HepG2 (cell line): ENCODE results near the gene TUBA4B. TPM values are rescaled to one million over a fixed set of nuclear protein-coding genes. Genes with fewer than 3 reads are reported as not detected.

Source experiments
- KDM5A ChIP-seq: fragments of 200-600 bp; sonication (generic); IDR thresholded peaks from 2 replicates; pipeline ENCODE4 v1.7.0; 2018; ENCODE audit warnings: antibody characterized with exemption, mild to moderate bottlenecking, low read length, borderline replicate concordance
- KLF16 ChIP-seq, 2 experiments: sonication (generic) in 1 of 2; formaldehyde crosslinking in 1 of 2; IDR thresholded peaks; 2 replicates each; pipeline versions ENCODE4 v1.6.1 to v1.8.0; 2016 to 2023; ENCODE audit warnings: missing genetic modification reagents in 2 of 2, missing compliant biosample characterization in 1 of 2
- MAFF ChIP-seq: IDR thresholded peaks from 2 replicates; pipeline ENCODE4 v1.6.1; 2011; ENCODE audit warnings: low read depth, low read length, improper control_type of control experiment
- NFATC3 ChIP-seq: sonication (generic); formaldehyde crosslinking; IDR thresholded peaks from 2 replicates; pipeline ENCODE4 v1.5.1; 2020; ENCODE audit warnings: mild to moderate bottlenecking, missing genetic modification reagents
- POLR2A ChIP-seq, 2 experiments: IDR thresholded peaks; 2 replicates each; pipeline ENCODE4 v1.6.1; 2011; ENCODE audit warnings: low read depth in 2 of 2, low read length in 2 of 2, mild to moderate bottlenecking in 1 of 2, moderate library complexity in 1 of 2; ENCODE audit not compliant: insufficient read depth in 1 of 2
- RFXAP ChIP-seq: sonication (generic); formaldehyde crosslinking; IDR thresholded peaks from 2 replicates; pipeline ENCODE4 v1.4.0; 2020; ENCODE audit warnings: missing genetic modification reagents, borderline replicate concordance
- TCF12 ChIP-seq, 2 experiments: fragments of 450-650 bp in 1 of 2; sonication (generic) in 1 of 2; formaldehyde crosslinking in 1 of 2; IDR thresholded peaks; 2 replicates each; pipeline versions ENCODE4 v1.6.1 to v1.8.0; 2017 to 2022; ENCODE audit warnings: antibody characterized with exemption in 1 of 2, mild to moderate bottlenecking in 1 of 2, missing genetic modification reagents in 1 of 2, moderate library complexity in 1 of 2
- ZFY ChIP-seq: sonication (generic); formaldehyde crosslinking; IDR thresholded peaks from 2 replicates; pipeline ENCODE4 v1.4.0; 2020; ENCODE audit warnings: missing genetic modification reagents
- ZNF577 ChIP-seq: sonication (generic); formaldehyde crosslinking; IDR thresholded peaks from 2 replicates; pipeline ENCODE4 v1.4.0; 2020; ENCODE audit warnings: mild to moderate bottlenecking, low read depth, missing genetic modification reagents, borderline replicate concordance
- ZSCAN21 ChIP-seq: sonication (generic); formaldehyde crosslinking; IDR thresholded peaks from 2 replicates; pipeline ENCODE4 v1.8.0; 2022; ENCODE audit warnings: mild to moderate bottlenecking, missing genetic modification reagents, moderate library complexity, borderline replicate concordance
- polyA plus RNA-seq, 8 experiments: library from polyadenylated mRNA; depleted of rRNA in 3 of 8; stranded (reverse) in 7 of 8; unstranded in 1 of 8; fragments of >200 nt; fragmentation: Illumina TruSeq in 4 of 8; extraction: Trizol in 4 of 8; gene quantifications; 2 replicates each; pipeline versions ENCODE4 v1.2.1 to v1.2.3, GENCODE V29; 2011 to 2016; ENCODE audit warnings: low read depth in 4 of 8, missing spikeins in 1 of 8, mixed read lengths in 1 of 8; ENCODE audit not compliant: insufficient read depth in 1 of 8
- total RNA-seq, 5 experiments: library from RNA; depleted of rRNA; stranded (reverse); fragments of >200 nt; fragmentation: Illumina TruSeq; extraction: Trizol; gene quantifications; 2 replicates each; pipeline ENCODE4 v1.2.3, GENCODE V29; 2016; ENCODE audit warnings: low read depth in 1 of 5
- TF ChIP-seq, protein P1 (sequence below): sonication (generic); formaldehyde crosslinking; IDR thresholded peaks from 2 replicates; pipeline ENCODE4 v1.5.1; 2020; ENCODE audit warnings: mild to moderate bottlenecking, missing genetic modification reagents
- TF ChIP-seq, protein P2 (sequence below): sonication (generic); formaldehyde crosslinking; IDR thresholded peaks from 2 replicates; pipeline ENCODE4 v1.4.0; 2020; ENCODE audit warnings: missing genetic modification reagents
- TF ChIP-seq, protein P3 (sequence below): sonication (generic); formaldehyde crosslinking; conservative IDR thresholded peaks from 2 replicates; pipeline ENCODE4 v1.4.0; 2020; ENCODE audit warnings: missing genetic modification reagents
- TF ChIP-seq, protein P4 (sequence below): sonication (generic); formaldehyde crosslinking; IDR thresholded peaks from 2 replicates; pipeline ENCODE4 v1.5.0; 2020; ENCODE audit warnings: mild to moderate bottlenecking, missing genetic modification reagents, moderate library complexity

Gene TUBA4B
- total and polyA plus RNA-seq, 2 of the 13 experiments (the other 11 are each of a cell fraction or from before 2014, with no cell fraction given): 0.18 to 0.22 TPM

DNA sequence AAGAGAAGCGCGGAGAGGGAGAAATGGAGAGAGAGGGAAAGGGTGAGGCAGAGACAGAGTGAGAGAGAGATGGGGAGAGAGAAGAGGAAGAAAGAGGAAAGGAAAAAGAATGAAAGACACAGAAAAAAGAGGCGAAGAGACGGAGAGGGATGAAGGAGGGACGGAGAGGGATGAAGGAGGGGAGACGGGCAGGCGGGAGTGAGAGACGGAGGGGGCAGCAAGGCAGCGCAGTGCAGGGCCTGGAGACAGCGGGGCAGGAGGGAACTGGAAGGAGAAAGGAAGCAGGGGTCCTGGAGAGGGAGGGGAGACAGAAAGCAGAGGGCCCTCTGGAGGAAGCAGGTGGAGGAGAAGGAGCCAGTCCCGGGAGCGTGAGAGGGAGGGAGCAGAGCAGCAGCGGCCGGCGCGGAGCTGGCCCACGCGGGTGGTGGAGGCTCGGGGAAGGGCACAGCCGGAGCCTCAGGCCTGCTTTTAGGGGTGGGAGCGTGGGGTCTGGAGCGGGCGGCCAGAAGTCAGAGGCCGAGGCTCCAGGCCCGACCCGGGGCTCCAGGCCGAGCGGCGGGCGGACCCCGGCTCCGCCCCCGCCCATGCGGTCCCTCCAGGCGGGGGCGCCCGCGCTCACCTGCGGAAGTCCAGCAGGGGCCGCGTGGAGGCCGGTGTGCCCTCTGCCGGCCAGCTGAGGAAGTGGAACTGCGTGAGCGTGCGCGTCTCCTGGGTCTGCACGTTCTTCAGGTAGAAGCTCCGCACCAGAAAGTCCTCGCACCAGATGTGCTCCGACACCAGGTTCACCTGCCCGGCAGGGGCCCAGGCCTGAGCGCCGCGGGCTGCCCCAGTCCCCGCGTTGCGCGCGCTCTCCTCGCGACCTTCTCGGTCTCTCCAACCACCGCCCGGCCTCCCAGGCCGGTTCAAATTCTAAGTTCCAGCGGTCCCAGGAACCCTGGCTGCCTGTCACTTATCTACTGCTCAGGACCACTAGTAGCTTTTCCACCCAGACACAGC, 41.6 kb downstream of the TUBA4B start (continued):
- TF ChIP-seq KLF16 (CRISPR knock-in tag; IDR thresholded peaks at IDR 0.05): peak in 1 of 2 experiments; percentile 97; a peak in 2 of 4 replicates
- TF ChIP-seq, protein P1, sequence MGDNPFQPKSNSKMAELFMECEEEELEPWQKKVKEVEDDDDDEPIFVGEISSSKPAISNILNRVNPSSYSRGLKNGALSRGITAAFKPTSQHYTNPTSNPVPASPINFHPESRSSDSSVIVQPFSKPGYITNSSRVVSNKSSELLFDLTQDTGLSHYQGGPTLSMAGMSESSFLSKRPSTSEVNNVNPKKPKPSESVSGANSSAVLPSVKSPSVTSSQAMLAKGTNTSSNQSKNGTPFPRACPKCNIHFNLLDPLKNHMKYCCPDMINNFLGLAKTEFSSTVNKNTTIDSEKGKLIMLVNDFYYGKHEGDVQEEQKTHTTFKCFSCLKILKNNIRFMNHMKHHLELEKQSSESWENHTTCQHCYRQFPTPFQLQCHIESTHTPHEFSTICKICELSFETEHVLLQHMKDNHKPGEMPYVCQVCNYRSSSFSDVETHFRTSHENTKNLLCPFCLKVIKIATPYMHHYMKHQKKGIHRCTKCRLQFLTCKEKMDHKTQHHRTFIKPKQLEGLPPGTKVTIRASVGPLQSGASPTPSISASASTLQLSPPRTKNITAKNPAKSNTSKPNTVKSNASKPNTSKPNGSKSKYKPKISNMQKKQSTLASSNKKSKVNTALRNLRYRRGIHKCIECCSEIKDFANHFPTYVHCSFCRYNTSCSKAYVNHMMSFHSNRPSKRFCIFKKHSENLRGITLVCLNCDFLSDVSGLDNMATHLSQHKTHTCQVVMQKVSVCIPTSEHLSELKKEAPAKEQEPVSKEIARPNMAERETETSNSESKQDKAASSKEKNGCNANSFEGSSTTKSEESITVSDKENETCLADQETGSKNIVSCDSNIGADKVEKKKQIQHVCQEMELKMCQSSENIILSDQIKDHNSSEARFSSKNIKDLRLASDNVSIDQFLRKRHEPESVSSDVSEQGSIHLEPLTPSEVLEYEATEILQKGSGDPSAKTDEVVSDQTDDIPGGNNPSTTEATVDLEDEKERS (CRISPR knock-in tag): peak; percentile 60; the same call in 1 of the 2 replicates
- no peak for TF ChIP-seq KDM5A
- TF ChIP-seq ZSCAN21 (CRISPR knock-in tag): peak; percentile 87
- TF ChIP-seq MAFF: no peak
- peak; percentile 48 to 70; a peak in 3 of 4 replicates for TF ChIP-seq POLR2A (IDR thresholded peaks at IDR 0.05; ENCODE audit: insufficient read depth in 1 of 2, low read depth in 2 of 2, low read length in 2 of 2)
- peak; percentile 94 for TF ChIP-seq ZFY (CRISPR knock-in tag)
- no peak for TF ChIP-seq ZNF577
- TF ChIP-seq, protein P2, sequence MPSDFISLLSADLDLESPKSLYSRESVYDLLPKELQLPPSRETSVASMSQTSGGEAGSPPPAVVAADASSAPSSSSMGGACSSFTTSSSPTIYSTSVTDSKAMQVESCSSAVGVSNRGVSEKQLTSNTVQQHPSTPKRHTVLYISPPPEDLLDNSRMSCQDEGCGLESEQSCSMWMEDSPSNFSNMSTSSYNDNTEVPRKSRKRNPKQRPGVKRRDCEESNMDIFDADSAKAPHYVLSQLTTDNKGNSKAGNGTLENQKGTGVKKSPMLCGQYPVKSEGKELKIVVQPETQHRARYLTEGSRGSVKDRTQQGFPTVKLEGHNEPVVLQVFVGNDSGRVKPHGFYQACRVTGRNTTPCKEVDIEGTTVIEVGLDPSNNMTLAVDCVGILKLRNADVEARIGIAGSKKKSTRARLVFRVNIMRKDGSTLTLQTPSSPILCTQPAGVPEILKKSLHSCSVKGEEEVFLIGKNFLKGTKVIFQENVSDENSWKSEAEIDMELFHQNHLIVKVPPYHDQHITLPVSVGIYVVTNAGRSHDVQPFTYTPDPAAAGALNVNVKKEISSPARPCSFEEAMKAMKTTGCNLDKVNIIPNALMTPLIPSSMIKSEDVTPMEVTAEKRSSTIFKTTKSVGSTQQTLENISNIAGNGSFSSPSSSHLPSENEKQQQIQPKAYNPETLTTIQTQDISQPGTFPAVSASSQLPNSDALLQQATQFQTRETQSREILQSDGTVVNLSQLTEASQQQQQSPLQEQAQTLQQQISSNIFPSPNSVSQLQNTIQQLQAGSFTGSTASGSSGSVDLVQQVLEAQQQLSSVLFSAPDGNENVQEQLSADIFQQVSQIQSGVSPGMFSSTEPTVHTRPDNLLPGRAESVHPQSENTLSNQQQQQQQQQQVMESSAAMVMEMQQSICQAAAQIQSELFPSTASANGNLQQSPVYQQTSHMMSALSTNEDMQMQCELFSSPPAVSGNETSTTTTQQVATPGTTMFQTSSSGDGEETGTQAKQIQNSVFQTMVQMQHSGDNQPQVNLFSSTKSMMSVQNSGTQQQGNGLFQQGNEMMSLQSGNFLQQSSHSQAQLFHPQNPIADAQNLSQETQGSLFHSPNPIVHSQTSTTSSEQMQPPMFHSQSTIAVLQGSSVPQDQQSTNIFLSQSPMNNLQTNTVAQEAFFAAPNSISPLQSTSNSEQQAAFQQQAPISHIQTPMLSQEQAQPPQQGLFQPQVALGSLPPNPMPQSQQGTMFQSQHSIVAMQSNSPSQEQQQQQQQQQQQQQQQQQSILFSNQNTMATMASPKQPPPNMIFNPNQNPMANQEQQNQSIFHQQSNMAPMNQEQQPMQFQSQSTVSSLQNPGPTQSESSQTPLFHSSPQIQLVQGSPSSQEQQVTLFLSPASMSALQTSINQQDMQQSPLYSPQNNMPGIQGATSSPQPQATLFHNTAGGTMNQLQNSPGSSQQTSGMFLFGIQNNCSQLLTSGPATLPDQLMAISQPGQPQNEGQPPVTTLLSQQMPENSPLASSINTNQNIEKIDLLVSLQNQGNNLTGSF (CRISPR knock-in tag): peak; percentile 54; the same call in 1 of the 2 replicates
- no peak for TF ChIP-seq TCF12 (IDR thresholded peaks at IDR 0.05)
- peak; percentile 83; the same call in 1 of the 2 replicates for TF ChIP-seq TCF12 (CRISPR knock-in tag; IDR thresholded peaks at IDR 0.05)
- TF ChIP-seq RFXAP (CRISPR knock-in tag): peak; percentile 69; the same call in 1 of the 2 replicates
- TF ChIP-seq, protein P3, sequence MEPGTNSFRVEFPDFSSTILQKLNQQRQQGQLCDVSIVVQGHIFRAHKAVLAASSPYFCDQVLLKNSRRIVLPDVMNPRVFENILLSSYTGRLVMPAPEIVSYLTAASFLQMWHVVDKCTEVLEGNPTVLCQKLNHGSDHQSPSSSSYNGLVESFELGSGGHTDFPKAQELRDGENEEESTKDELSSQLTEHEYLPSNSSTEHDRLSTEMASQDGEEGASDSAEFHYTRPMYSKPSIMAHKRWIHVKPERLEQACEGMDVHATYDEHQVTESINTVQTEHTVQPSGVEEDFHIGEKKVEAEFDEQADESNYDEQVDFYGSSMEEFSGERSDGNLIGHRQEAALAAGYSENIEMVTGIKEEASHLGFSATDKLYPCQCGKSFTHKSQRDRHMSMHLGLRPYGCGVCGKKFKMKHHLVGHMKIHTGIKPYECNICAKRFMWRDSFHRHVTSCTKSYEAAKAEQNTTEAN (CRISPR knock-in tag): 0 out of 2 replicates have a peak, but pooled peaks have one; percentile 14
- TF ChIP-seq, protein P4, sequence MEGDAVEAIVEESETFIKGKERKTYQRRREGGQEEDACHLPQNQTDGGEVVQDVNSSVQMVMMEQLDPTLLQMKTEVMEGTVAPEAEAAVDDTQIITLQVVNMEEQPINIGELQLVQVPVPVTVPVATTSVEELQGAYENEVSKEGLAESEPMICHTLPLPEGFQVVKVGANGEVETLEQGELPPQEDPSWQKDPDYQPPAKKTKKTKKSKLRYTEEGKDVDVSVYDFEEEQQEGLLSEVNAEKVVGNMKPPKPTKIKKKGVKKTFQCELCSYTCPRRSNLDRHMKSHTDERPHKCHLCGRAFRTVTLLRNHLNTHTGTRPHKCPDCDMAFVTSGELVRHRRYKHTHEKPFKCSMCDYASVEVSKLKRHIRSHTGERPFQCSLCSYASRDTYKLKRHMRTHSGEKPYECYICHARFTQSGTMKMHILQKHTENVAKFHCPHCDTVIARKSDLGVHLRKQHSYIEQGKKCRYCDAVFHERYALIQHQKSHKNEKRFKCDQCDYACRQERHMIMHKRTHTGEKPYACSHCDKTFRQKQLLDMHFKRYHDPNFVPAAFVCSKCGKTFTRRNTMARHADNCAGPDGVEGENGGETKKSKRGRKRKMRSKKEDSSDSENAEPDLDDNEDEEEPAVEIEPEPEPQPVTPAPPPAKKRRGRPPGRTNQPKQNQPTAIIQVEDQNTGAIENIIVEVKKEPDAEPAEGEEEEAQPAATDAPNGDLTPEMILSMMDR: peak; percentile 93
- TF ChIP-seq NFATC3 (CRISPR knock-in tag): no peak
